Stimulated activated CD8-positive, alpha-beta memory T cell treated with anti-CD3 and anti-CD28 coated beads, Interleukin-15, amount 100 ng/mL, for 48 hours (primary cell): Measurements from ENCODE around the gene ADD1.
"Not testable (repeated sequence)": the region's sequence is repeated elsewhere in the genome, so short reads cannot be mapped to it uniquely, and the experiment has no call there.

Experiments
- DNase-seq, 2 donors: peaks; one replicate each; pipeline ENCODE4 v3.0.0-alpha.2; 2020; ENCODE audit warnings: low read depth in 2 of 2

The ADD1 gene

DNA sequence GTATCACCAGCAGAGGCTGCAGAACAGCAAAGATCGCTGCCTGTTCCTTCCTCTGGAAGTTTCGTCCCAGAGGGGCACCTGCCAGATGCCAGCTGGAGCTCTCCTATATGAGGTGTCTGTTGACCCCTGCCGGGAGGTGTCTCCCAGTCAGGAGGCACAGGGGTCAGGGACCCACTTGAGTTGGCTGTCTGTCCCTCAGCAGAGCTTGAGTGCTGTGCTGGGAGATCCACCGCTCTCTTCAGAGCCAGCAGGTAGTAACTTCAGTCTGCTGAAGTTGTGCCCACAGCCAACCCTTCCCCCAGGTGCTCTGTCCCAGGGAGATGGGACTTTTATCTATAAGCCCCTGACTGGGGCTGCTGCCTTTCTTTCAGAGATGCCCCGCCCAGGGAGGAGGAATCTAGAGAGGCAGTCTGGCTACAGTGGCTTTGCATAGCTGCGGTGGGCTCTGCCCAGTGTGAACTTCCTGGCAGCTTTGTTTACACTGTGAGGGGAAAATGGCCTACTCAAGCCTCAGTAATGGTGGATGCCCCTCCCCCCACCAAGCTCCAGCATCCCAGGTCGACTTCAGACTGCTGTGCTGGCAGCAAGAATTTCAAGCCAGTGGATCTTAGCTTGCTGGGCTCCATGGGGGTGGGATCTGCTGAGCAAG lies 78.9 kb downstream of the ADD1 start:
- DNase-seq = not testable (repeated sequence)

DNA sequence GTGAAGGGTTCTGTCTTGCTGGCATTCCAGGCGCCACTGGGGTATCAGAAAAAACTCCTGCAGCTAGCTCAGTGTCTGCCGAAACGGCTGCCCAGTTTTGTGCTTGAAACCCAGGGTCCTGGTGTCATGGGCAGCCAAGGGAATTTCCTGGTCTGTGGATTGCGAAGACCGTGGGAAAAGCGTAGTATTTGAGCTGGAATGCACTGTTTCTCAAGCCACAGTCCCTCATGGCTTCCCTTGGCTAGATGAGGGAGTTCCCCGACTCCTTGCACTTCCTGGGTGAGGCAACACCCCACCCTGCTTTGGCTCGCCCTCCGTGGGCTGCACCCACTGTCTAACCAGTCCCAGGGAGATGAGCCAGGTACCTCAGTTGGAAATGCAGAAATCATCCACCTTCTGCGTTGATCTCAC lies 79.5 kb downstream of the ADD1 start:
- DNase-seq = no peak

DNA sequence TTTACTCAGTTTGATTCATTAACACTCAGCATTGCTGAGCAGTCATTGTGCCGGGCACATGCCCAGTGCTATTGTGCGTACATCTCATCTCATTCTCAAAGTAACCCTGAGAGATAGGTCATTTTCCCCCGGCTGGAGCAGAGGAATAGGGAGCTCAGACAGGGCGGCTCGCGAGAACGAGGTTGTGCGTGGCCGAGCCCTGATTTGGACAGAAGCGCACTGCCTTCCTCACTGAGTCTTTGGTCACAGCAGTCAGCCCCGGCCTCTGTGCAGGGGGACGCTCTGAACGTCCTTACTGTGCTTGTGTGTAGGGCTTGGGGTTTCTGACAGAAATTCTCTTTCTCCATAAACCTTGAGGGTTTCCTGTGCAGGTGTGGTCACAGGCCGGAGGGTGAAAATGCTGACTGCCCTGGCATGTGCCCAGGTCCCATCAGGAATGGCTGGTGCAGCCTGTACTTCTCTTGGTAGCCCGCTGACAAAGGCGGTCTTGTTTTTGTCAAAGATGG lies 80.1 kb downstream of the ADD1 start:
- no peak for DNase-seq

DNA sequence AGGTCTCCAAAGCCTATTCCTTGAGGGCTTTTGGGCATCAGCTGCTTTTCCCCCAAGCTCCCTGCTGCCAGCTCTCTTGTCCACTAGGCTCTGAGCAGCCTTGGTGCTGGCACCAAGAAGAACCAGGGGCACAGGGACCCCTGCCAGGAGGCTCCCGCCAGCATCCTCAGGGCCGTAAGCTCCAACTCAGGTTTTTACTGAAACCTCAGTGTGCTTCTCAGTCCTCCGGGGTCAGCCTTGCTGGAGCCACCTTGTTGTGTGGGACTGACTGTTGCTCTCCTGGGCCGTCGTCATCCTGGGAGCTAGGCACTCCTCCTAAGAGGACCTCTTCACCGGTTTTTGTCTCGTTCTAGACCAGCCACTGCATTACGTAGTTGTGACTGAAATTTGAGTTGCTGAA lies 80.6 kb downstream of the ADD1 start:
- no peak for DNase-seq

DNA sequence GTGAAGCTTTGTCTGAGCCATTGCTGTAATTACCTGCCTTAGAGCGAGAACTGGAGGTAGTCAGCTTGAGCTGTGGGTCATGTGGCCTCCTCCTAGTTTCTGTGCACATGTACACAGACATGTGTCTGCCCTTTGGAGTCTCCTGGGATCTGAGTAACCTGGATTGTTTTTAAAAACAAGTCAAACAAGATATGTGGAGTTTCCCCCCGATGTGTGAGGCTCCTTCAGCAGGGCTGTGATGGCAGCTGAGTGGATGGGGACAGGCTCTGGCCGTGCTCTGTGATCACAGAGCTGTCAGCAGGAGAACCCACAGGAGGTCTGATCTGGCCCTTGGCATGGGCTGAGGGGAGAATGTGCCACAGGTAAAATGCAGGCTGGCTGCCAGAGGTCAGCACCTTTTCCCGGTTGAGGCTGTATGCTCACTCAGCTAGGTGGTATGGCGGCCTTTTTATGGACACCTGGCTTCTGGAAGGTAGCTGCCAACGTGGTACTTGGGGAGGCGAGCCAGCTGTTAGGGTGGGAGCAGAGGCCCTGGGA lies 81.2 kb downstream of the ADD1 start:
- DNase-seq = no peak

DNA sequence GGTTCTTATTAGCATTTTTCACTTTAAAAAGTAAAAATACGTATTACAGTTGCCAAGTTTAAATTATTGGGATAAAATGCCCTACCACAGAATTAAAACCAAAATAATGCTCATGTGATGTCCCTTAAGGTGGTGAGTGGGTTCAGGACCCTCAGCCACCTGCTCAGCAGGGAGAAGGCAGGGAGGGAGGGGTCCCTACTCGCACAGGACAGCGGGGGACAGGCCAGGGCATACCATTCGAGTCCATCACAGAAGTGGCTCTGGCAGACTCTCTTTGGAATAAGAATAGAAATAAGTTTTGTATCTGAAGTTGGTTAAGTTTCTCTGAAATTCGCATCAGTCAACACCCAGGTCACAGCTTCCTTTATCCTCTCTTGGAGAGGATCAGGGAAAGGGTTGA lies 81.9 kb downstream of the ADD1 start:
- no peak for DNase-seq

DNA sequence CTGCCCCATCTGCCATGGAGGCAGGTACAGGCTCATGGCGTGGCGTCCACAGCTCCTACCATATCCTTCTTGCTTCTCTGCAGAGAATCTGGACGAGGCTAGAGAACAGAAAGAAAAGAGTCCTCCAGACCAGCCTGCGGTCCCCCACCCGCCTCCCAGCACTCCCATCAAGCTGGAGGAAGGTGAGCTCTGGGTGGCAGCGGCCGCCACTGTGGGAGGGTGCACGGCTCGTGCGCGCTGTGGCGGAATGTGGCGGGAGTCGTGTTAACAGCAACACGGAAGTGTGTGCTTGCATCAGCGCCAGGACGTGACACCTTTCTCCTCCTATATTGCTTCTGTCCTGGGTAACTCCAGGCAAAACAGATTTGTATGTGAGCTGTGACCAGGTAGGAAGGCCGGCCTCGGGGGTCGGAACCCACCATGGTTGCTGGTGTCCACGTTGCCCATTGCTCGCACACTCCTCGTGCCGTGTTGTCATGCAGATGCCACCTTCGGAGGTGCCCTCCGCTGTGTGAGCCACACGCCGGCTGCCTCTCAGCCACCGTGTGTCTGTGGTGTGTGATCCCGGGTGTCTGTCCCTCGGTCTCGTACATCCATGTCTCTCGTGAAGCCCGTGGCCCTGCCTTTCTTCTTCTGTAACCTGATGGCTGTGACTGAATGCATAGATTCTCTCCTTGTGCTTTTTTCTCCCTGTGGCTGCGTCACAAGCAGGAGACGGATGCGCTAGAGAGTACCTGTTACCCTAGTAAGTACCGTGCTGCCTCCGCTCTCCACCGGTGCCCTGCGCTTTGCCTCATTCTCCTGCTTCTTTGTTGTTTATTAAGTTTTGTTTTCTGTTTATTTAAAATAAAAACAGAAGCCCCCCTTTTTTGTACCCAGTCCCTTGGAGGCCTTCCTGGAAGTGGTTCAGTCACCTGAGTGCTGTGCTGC lies 82.6 kb downstream of the ADD1 start:
- DNase-seq = no peak

DNA sequence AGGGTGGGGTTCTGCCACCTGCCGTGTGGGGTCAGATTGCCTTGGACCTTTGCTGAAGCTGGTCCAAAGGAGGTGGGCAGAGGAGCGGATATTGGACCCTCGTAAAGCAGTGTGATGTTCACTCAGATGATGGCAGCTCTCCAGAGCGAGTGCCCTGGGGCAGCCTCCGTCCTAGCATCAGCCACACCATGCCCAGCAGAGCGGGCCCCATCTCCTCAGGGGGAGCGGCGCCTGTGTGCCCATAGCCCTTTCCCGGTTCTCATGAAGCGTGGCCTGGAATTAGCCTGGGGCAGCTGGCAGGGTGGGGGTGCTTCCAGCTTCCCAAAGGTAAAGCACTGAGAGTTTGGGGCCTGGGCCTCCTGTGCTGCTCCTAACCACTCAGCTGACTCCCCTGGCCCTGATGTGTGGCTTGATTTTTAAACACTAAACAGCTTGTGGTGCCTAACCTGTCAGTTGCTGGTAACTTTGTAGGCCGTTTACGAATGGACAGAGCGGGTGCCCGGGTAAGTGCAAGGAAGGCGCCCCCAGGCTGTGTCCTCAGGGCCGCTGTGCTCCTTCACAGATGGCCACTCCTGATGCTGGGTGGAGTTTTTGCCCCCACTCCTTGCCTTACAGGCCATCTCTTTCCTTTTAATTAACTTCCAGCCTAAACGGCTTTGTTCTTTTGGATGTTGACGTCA lies 83.5 kb downstream of the ADD1 start:
- no peak for DNase-seq

DNA sequence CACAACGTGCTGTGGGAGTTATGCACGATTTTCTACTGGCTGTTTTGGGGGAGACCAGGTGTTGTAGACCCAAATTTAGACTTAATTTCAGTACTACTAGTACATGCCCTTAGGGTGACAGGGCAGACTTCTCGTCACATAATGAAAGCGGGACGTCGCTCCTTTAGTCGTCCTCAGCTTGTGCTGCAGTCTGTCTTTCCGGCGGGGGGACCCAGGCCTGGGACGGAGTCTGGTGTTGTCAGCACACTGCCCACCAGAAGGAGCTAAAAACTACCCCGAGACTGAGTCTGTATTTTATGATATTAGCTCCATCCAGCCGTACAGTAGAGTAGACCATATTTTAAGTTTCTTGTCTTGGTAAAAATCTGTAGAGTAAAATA lies 84.0 kb downstream of the ADD1 start:
- DNase-seq = no peak

DNA sequence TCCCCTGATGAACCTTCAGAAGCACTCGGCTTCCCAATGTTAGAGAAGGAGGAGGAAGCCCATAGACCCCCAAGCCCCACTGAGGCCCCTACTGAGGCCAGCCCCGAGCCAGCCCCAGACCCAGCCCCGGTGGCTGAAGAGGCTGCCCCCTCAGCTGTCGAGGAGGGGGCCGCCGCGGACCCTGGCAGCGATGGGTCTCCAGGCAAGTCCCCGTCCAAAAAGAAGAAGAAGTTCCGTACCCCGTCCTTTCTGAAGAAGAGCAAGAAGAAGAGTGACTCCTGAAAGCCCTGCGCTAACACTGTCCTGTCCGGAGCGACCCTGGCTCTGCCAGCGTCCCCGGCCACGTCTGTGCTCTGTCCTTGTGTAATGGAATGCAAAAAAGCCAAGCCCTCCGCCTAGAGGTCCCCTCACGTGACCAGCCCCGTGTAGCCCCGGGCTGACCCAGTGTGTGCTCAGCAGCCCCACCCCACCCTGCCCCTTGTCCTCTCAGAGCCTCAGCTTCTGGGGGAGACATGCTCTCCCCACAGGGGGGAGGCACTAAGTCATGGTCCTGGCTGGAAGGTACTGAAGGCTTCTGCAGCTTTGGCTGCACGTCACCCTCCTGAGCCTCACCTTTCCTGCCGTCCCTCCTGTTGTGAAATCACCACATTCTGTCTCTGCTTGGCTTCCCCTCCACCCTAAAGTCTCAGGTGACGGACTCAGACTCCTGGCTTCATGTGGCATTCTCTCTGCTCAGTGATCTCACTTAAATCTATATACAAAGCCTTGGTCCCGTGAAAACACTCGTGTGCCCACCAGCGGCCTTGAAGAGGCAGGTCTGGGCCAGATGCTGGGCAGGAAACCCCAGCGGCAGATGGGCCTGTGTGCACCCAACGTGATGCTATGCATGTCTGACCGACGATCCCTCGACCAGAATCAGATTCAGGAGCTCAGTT lies 84.9 kb downstream of the ADD1 start:
- no peak for DNase-seq

DNA sequence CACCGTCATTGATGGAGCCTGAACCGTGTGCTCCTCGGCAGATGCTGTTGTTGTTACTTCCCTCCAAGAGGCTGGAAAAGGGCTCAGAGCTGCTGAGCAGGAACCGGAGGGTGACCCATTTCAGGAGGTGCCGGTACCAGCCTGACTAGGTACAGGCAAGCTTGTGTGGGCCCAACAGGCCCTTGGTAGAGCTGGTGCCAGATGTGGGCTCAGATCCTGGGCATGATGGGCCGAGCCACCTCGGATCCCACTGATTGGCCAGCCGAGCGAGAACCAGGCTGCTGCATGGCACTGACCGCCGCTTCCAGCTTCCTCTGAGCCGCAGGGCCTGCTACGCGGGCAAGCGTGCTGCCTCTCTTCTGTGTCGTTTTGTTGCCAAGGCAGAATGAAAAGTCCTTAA lies 85.8 kb downstream of the ADD1 start:
- DNase-seq = no peak

DNA sequence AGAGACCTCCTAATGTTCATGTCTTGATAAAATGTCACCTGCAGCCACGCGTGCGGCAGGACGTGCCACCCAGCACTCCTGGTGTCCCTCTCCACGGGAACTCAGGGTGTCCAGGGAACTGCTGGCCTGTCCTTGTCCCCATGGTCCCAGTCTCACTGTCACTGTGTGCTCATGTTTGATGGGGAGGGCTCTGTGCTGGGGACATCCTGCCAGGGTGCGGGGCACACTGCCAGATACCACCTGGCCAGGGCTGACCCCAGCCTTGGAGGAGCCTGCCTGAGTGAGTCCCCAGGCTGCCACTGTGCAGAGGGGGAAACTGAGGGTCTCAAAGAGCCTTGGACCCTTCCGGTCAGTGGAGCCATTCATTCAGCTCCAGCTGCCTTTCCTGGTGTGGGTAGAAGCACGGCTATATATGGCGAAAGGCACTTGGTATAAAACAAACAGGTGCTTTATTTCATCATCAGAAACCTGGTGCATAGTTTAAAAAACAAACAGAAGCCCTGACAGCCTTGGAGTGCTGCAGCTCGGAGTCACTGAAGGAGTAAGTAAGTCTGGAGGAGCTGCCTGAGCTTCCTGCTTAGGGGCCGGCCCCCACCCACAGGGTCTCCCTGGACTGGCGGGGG lies 86.6 kb downstream of the ADD1 start:
- DNase-seq = no peak

DNA sequence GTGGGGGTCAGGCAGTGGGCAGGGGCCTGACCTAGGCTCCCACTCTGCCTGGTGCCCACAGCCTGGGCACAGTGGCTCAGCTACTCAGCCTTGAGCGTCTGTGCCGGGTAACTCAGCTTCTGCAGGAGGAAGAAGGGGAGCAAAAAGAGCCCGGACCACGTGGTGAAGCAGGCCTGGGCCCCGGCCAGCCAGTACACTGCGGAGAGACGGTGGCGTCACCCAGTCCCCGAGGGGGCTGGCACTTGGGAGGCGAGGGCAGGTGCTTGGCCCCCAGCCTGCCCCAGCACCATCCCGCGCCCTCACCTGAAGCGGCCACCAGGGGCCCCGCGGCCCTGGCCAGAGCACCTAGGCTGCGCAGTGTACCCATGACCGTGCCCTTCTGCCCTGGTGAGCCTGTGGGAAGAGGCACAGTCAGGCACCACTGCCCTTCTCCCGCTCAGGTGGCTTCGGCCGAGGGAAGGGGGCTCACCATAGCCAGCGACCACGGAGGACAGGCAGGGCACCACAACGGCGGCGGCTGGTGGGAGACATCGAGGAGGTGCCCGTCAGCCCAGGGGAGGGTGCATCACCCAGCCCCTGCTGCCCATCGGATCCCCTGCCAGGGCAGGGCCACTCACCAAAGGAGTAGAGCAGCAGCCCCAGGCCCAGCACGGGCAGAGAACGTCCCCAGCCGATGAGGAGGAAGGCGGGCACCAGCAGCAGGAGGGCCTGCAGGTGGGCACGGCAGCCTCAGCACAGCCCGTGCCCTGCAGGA lies 87.3 kb downstream of the ADD1 start:
- DNase-seq = no peak

DNA sequence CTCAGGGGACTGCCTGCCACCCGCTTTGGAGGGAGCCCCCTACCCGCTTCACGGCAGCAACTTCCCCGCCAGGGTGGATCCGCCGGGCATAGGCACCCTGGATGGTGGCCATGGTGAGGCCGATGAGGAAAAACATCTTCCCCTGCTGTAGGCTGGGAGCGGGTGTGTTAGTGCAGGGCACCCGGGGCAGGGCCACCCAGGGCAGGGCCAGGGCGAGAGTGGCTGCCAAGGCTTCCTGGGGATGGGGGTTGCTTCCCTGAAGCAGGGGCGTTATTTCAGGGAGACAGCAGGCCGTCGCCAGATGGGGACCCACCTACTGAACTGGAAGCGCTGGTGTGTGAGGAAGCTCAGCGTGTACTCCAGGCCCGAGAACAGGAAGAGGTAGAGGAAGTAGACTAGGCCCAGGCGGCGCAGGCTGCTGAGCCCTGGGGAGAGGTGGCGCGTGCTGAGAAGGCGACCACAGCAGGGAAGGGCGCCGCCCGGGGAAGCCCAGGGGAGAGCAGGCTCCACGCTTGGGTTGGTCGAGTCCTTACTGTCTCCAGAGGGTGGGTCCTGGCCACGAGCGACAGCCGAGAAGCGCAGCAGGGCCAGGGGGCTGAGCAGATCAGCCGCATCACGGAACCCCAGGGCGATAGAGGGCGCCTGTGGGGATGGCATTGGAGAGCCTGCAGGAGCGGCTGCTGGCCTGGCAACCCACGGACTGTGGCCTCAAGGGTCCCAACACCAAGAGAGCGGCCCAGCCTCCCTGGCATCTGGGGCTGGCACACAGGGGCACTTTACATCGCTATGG lies 88.1 kb downstream of the ADD1 start:
- DNase-seq = no peak

DNA sequence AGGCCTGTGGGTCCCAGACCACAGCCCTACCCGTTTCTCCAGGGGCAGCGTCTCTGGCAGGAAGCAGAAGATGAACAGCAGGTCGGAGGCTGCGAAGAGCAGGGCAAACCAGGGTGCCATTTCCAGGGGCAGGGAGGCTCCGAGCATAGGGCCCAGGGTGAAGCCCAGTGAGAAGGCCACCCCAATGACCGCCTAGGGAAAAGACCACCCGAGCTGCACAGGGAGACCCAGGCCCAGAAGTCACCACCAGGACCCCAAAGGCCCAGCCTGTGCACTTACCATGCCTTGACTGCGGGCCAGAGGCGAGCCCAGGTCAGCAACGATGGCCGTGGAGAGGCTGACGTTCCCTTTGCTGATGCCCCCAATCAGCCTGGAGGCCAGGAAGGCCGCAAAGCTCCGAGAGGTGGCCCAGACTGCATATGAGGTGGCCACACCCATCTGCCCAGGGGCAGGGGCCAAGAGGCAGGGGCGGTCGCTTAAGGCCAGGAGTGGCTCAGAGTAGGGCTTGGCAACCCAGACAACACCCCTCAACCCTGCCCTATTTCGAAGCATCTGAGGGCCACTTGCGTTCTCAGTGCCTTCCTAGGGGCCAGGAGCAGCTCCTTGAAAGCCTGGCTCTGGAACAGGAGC lies 88.8 kb downstream of the ADD1 start:
- no peak for DNase-seq

DNA sequence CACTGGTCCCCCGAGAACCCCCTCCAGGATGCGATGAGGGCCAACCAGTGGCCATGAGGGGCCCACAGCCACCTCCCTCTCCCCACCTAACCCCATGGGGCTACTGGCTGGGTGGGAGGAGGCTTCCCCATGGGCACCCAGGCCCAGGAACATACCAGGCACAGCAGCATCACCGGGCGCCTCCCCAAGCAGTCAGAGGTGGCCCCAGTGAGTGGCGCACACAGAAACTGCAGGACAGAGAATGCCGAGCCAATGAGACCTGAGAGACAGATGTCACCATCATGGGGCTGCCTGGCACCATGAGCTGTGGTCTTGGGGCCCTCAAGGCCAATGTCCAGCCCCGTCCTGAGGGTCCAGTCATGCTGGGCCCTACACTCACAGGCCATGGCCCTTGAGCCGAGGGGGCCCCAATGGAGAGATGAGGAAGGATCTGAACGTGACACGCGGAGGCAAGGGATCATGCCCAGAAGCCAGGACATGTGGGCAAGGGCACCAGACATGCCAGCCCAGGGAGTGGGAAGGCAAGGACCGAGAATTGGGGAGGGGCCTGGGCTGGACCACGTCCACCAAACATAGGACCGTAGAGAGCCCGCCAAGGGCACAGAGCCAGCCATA lies 89.4 kb downstream of the ADD1 start:
- DNase-seq = no peak

DNA sequence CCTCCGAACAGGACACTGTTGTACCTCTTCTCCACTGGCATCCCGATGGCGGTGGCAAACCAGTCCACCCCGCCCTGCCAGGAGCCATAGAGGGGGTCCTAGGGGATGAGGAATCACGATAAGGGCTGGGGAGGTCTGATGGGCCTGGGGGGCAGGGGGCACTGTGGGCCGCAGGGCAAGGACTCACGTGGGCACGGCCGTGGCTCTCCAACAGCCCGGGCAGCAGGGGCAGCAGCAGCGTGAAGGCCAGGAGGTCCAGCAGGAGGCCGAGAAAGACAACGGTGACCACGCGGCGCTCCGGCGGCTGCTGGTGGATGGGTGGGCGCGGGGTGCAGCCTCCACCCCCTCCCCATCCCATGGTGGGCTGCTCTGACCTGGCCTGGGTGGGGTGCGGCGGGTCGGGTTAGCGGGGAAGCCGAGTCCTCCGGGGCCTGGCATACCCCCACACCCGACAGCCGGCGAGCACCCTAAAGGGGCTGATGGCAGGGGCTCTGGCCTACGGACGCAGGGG lies 90.0 kb downstream of the ADD1 start:
- no peak for DNase-seq
